ENCODE measurements around the gene SHROOM4.

DNA sequence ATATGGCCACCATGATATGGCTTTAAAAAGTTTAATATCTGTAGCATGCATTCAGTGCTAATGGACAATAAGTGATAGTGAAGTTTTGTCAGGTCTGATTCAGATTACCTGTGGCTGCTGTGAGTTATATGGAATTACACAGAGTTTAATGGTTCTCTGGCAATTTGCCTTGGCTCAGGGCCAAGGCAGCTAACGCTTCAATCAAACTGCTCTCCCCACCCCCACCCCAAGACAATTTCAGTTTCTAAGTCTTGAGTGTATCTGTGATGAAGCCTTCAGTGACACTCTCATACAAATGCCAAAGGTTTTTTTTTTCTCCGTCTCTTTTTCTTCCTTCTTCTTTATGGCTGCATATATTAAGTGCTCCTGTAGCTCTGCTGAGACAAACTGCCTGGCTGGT lies 106.6 kb downstream of the SHROOM4 start:
- TF ChIP-seq EZH2 (IDR thresholded peaks at IDR 0.05) (no peak), CEBPB (IDR thresholded peaks at IDR 0.05; ENCODE audit: low read depth) (no peak), SP1 (IDR thresholded peaks at IDR 0.05; ENCODE audit: low read depth) (no peak), ZFX (IDR thresholded peaks at IDR 0.05) (no peak), RAD21 (IDR thresholded peaks at IDR 0.05; ENCODE audit: low read depth) (no peak), POLR2AphosphoS5 (IDR thresholded peaks at IDR 0.05; ENCODE audit: low read depth, low read length) (no peak), POLR2A (IDR thresholded peaks at IDR 0.05; ENCODE audit: borderline replicate concordance, extremely low read depth, insufficient read depth, insufficient read length) (no peak)
- TF ChIP-seq, protein P1, sequence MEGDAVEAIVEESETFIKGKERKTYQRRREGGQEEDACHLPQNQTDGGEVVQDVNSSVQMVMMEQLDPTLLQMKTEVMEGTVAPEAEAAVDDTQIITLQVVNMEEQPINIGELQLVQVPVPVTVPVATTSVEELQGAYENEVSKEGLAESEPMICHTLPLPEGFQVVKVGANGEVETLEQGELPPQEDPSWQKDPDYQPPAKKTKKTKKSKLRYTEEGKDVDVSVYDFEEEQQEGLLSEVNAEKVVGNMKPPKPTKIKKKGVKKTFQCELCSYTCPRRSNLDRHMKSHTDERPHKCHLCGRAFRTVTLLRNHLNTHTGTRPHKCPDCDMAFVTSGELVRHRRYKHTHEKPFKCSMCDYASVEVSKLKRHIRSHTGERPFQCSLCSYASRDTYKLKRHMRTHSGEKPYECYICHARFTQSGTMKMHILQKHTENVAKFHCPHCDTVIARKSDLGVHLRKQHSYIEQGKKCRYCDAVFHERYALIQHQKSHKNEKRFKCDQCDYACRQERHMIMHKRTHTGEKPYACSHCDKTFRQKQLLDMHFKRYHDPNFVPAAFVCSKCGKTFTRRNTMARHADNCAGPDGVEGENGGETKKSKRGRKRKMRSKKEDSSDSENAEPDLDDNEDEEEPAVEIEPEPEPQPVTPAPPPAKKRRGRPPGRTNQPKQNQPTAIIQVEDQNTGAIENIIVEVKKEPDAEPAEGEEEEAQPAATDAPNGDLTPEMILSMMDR (IDR thresholded peaks at IDR 0.05 in 2 of 3, conservative IDR thresholded peaks at IDR 0.05 in 1 of 3; ENCODE audit: borderline replicate concordance in 1 of 3, insufficient read depth in 1 of 3, low read depth in 2 of 3, low read length in 2 of 3), result no peak
- TF ChIP-seq, protein P2, sequence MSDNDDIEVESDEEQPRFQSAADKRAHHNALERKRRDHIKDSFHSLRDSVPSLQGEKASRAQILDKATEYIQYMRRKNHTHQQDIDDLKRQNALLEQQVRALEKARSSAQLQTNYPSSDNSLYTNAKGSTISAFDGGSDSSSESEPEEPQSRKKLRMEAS (IDR thresholded peaks at IDR 0.05), result no peak
- TF ChIP-seq, protein P3, sequence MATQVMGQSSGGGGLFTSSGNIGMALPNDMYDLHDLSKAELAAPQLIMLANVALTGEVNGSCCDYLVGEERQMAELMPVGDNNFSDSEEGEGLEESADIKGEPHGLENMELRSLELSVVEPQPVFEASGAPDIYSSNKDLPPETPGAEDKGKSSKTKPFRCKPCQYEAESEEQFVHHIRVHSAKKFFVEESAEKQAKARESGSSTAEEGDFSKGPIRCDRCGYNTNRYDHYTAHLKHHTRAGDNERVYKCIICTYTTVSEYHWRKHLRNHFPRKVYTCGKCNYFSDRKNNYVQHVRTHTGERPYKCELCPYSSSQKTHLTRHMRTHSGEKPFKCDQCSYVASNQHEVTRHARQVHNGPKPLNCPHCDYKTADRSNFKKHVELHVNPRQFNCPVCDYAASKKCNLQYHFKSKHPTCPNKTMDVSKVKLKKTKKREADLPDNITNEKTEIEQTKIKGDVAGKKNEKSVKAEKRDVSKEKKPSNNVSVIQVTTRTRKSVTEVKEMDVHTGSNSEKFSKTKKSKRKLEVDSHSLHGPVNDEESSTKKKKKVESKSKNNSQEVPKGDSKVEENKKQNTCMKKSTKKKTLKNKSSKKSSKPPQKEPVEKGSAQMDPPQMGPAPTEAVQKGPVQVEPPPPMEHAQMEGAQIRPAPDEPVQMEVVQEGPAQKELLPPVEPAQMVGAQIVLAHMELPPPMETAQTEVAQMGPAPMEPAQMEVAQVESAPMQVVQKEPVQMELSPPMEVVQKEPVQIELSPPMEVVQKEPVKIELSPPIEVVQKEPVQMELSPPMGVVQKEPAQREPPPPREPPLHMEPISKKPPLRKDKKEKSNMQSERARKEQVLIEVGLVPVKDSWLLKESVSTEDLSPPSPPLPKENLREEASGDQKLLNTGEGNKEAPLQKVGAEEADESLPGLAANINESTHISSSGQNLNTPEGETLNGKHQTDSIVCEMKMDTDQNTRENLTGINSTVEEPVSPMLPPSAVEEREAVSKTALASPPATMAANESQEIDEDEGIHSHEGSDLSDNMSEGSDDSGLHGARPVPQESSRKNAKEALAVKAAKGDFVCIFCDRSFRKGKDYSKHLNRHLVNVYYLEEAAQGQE (IDR thresholded peaks at IDR 0.05; ENCODE audit: low read depth), result no peak
